SU-DHL-6 (cell line): ENCODE results near the gene EXPH5.

Experiments used
- H2AFZ ChIP-seq: fragments of 200-600 bp; sonication (generic); 2 replicates; pipeline ENCODE4 v1.6.1; 2014; ENCODE audit warnings: low read depth, mild to moderate bottlenecking, moderate library complexity, mixed read lengths, antibody characterized with exemption, low read length; ENCODE audit not compliant: severe bottlenecking
- H3F3A ChIP-seq: fragments of 200-600 bp; shearing (Covaris generic); 2 replicates; pipeline ENCODE4 v1.6.0; 2016; ENCODE audit warnings: antibody characterized with exemption, mild to moderate bottlenecking; ENCODE audit not compliant: insufficient read depth
- H3K27ac ChIP-seq: fragments of 200-600 bp; sonication (generic); 2 replicates; pipeline ENCODE4 v1.5.1; 2016; ENCODE audit warnings: low read depth, mild to moderate bottlenecking, low read length, moderate library complexity, mixed read lengths
- H3K27me3 ChIP-seq: fragments of 200-600 bp; sonication (generic), shearing (Covaris generic); 2 replicates; pipeline ENCODE4 v1.6.0; 2014; ENCODE audit warnings: mild to moderate bottlenecking, low read length
- H3K36me3 ChIP-seq: fragments of 200-600 bp; sonication (generic); 2 replicates; pipeline ENCODE4 v1.6.1; 2014; ENCODE audit warnings: mild to moderate bottlenecking, low read length, mixed read lengths
- H3K4me2 ChIP-seq: fragments of 300-600, 200-600 bp; shearing (Covaris generic), sonication (generic); 2 replicates; pipeline ENCODE4 v1.6.0; 2014; ENCODE audit warnings: low read length, low read depth, mild to moderate bottlenecking; ENCODE audit not compliant: poor library complexity, severe bottlenecking
- H3K4me3 ChIP-seq: fragments of 200-600 bp; sonication (generic); 2 replicates; pipeline ENCODE4 v1.5.1; 2014; ENCODE audit warnings: antibody characterized with exemption, low read length, mild to moderate bottlenecking, mixed read lengths; ENCODE audit not compliant: insufficient read depth, poor library complexity, severe bottlenecking
- H3K79me2 ChIP-seq: fragments of 200-600 bp; sonication (generic); 2 replicates; pipeline ENCODE4 v1.6.1; 2014; ENCODE audit warnings: mild to moderate bottlenecking, low read length, moderate library complexity; ENCODE audit not compliant: insufficient read depth
- H3K9ac ChIP-seq: fragments of 200-600 bp; sonication (generic); 2 replicates; pipeline ENCODE4 v1.7.0; 2014; ENCODE audit warnings: mild to moderate bottlenecking, low read length
- H3K9me2 ChIP-seq: fragments of 200-600 bp; sonication (generic); replicated peaks from 2 replicates; pipeline ENCODE4 v1.6.1; 2014; ENCODE audit warnings: low read length; ENCODE audit not compliant: insufficient read depth
- H3K9me3 ChIP-seq: fragments of 200-600 bp; sonication (generic); 2 replicates; pipeline ENCODE4 v1.6.1; 2014; ENCODE audit warnings: low read length, mixed read lengths; ENCODE audit not compliant: insufficient read depth
- H4K20me1 ChIP-seq: fragments of 200-600 bp; sonication (generic); 2 replicates; pipeline ENCODE4 v1.6.1; 2014; ENCODE audit warnings: low read depth, mild to moderate bottlenecking, antibody characterized with exemption, low read length, moderate library complexity, mixed read lengths
- CTCF ChIP-seq: fragments of 200-600 bp; sonication (generic); IDR thresholded peaks from one replicate; pipeline ENCODE4 v1.5.1; 2017; ENCODE audit warnings: antibody characterized with exemption, mild to moderate bottlenecking, low read length, moderate library complexity; ENCODE audit not compliant: insufficient read depth, poor library complexity, severe bottlenecking
- EZH2phosphoT487 ChIP-seq: fragments of 200-600 bp; sonication (generic), shearing (Covaris generic); conservative IDR thresholded peaks from 2 replicates; pipeline ENCODE4 v1.6.1; 2018; ENCODE audit warnings: mild to moderate bottlenecking, antibody characterized with exemption, low read length, moderate library complexity, mixed read lengths

Gene EXPH5

DNA sequence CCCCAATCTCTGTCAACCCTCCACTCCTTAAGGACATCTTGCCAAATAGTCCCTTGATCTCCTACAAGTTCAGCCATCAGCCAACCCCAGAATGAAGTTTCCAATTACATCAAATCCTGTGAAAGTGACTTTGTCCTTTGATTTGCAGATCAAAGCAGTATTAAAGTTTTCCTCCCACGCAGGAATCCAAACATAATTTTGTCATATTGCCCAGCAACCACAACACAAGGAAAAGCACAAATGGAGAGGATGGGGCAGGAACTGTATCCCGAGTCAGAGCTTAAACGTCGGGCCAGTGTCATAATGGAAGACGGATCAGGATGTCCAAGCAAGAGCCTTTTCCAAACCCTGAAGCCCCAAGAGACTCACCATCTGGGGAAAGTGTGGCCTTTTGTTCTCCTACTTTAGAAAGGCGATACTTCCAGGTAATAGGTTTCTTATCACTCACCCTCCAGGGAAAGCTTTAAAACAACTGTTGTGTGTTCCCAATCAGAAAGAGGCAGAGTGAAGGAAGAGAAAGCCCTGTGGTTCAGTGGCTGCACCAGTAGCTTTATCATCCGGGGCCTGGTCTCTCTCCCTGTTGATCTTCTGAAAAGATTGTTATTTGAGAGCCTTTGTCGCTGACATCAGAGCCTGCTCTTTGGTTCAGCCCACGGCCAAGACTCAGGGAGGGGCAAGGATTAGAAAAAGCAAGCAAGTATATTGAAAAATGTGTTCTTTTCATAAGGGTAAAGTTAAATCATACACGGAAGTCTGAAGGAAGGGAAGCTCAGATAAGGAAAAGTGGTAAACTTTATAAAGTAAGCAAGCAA lies 41.7 kb downstream of the EXPH5 start:
- no peaks in the 10 kb centered on the region for H3K9me3 ChIP-seq
- no peaks in the 10 kb centered on the region for H3K79me2 ChIP-seq
- no peak overlapping the region for H3K4me3 ChIP-seq
- no peak overlapping the region for H2AFZ ChIP-seq
- H3K4me2 ChIP-seq, result no peak overlapping the region
- H4K20me1 ChIP-seq, result no peaks in the 10 kb centered on the region
- no peaks in the 10 kb centered on the region for H3K36me3 ChIP-seq
- no peaks in the 10 kb centered on the region for H3K27me3 ChIP-seq
- H3K9me2 ChIP-seq, result no peaks in the 10 kb centered on the region
- TF ChIP-seq CTCF, result no peak
- TF ChIP-seq EZH2phosphoT487, result no peak
- H3F3A ChIP-seq, result no peaks in the 10 kb centered on the region
- H3K9ac ChIP-seq, result no peak overlapping the region
- no peak overlapping the region for H3K27ac ChIP-seq

GRCh38 chr11:108549319-108549885 lies 44.2 kb downstream of the EXPH5 start:
- H3K79me2 ChIP-seq, result no peaks in the 10 kb centered on the region
- no peaks in the 10 kb centered on the region for H3K9me3 ChIP-seq
- no peaks in the 10 kb centered on the region for H3K27me3 ChIP-seq
- no peaks in the 10 kb centered on the region for H3F3A ChIP-seq
- H4K20me1 ChIP-seq, result no peaks in the 10 kb centered on the region
- H3K9ac ChIP-seq, result no peak overlapping the region
- H3K4me2 ChIP-seq, result no peak overlapping the region
- no peak for TF ChIP-seq CTCF
- TF ChIP-seq EZH2phosphoT487, result no peak
- no peak overlapping the region for H2AFZ ChIP-seq
- no peaks in the 10 kb centered on the region for H3K36me3 ChIP-seq
- H3K27ac ChIP-seq, result no peak overlapping the region
- no peaks in the 10 kb centered on the region for H3K9me2 ChIP-seq
- H3K4me3 ChIP-seq, result no peak overlapping the region

GRCh38 chr11:108545909-108546501 lies 47.6 kb downstream of the EXPH5 start:
- no peak overlapping the region for H2AFZ ChIP-seq
- H3K27me3 ChIP-seq, result no peaks in the 10 kb centered on the region
- TF ChIP-seq EZH2phosphoT487 (no peak), CTCF (no peak)
- no peaks in the 10 kb centered on the region for H3K79me2 ChIP-seq
- no peaks in the 10 kb centered on the region for H3K36me3 ChIP-seq
- H3K4me2 ChIP-seq, result no peak overlapping the region
- H3K9me3 ChIP-seq, result no peaks in the 10 kb centered on the region
- no peak overlapping the region for H3K27ac ChIP-seq
- no peaks in the 10 kb centered on the region for H3K9me2 ChIP-seq
- no peaks in the 10 kb centered on the region for H4K20me1 ChIP-seq
- no peaks in the 10 kb centered on the region for H3F3A ChIP-seq
- H3K4me3 ChIP-seq, result no peak overlapping the region
- H3K9ac ChIP-seq, result no peak overlapping the region
